ENCODE results near the gene FAM181A.

Gene FAM181A

DNA sequence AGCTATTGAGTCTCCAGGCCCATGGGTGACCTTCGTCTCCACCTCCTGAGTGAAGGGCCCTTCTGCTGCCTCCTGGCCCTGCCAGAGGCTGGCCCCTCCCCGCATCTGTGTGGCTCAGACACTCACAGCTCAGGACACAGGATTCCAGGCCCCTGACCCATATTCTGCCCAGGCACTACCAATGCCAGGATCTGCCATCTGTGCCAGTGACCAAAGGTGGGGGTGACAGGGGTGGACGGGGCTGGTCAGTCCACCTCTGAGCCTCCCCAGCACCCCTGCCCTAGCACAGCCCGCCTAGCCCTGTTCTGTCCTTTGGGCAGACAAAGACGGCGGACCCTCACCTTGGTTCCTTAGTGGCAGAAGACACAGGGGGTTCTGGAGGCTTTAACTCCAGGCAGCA, 46.5 kb downstream of the FAM181A start:
- TF ChIP-seq, protein P1, sequence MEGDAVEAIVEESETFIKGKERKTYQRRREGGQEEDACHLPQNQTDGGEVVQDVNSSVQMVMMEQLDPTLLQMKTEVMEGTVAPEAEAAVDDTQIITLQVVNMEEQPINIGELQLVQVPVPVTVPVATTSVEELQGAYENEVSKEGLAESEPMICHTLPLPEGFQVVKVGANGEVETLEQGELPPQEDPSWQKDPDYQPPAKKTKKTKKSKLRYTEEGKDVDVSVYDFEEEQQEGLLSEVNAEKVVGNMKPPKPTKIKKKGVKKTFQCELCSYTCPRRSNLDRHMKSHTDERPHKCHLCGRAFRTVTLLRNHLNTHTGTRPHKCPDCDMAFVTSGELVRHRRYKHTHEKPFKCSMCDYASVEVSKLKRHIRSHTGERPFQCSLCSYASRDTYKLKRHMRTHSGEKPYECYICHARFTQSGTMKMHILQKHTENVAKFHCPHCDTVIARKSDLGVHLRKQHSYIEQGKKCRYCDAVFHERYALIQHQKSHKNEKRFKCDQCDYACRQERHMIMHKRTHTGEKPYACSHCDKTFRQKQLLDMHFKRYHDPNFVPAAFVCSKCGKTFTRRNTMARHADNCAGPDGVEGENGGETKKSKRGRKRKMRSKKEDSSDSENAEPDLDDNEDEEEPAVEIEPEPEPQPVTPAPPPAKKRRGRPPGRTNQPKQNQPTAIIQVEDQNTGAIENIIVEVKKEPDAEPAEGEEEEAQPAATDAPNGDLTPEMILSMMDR (IDR thresholded peaks at IDR 0.05; ENCODE audit: low read depth, low read length): no peak
- DNase-seq (ENCODE audit: low read depth in 2 of 2): no peak
- H3K4me3 ChIP-seq (replicated peaks in 1 of 2; ENCODE audit: low read depth in 2 of 2, low read length in 2 of 2): no peak overlapping the region

DNA sequence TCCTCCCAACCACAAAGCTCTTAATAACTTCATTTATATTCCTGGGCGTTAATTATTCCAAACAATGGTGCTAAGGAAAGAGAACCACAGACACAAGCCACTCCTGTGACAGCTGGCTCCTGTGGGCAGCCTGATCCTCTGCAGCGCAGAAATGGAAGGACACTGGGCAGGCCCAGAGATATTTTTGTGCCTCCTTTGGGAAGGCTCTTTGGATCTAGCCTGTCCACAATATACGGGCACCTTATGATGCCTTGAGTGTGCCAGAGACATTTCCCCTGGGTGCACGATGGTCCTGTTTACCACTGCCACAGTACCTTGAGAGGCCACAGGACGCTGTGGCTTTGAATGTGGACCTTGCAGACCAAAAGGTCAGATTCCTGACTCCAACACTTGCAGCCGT, 47.2 kb downstream of the FAM181A start:
- TF ChIP-seq, protein P1 (IDR thresholded peaks at IDR 0.05; ENCODE audit: low read depth, low read length): no peak
- DNase-seq (ENCODE audit: low read depth in 2 of 2): no peak
- no peak overlapping the region for H3K4me3 ChIP-seq (replicated peaks in 1 of 2; ENCODE audit: low read depth in 2 of 2, low read length in 2 of 2)

DNA sequence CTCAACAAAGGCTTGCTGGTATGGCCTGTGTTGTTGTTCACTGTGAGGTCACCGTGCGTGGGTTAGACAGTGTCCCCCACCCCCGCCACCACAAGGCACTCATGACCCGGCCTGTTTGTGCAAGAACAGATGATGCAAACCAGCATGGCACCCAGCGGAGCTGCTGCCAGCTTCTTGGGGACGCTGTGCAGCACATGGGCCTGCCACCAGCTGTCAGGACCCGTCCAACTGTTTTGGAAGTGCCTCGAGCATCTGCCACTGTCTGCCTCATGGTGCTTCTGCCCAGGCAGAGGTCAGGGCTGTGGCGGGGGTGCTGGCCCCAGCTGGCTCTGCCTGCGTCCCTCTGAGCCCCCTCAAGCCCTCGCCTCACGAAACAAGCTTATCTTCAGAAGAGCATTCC, 47.7 kb downstream of the FAM181A start:
- DNase-seq (ENCODE audit: low read depth in 2 of 2): no peak
- TF ChIP-seq, protein P1 (IDR thresholded peaks at IDR 0.05; ENCODE audit: low read depth, low read length): no peak
- H3K4me3 ChIP-seq (replicated peaks in 1 of 2; ENCODE audit: low read depth in 2 of 2, low read length in 2 of 2): no peak overlapping the region

DNA sequence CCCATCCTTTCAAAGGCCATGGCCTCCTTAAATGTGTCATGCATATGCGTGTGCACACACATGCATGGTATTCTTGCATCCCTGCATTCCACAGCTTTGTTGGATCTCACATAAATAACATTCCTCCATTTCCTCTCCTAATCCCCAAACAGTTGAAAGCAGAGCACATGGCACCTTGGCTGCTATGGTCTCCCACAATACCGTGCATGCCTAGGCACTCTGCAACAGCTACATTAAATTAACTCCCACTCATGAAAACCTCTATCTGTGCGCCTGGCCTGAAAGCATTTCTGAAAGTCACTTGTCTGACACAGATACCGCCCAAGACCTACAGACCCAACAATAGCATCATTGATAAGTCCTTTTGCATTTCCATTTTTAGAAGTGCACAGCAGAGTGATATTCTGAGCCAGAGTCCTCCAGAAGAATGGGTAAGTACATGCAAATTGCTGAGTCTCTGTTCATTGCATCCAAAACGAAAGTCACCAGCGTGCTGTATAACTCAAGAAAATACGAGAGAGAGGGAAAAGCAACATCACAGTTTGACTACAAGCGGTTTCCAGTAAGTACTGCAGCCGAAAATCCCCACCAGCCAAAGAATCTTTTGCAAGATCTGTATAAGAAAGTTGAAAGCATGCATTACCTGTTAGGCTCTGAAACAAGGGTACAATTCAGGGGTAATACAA, 48.8 kb downstream of the FAM181A start:
- TF ChIP-seq, protein P1 (IDR thresholded peaks at IDR 0.05; ENCODE audit: low read depth, low read length): no peak

DNA sequence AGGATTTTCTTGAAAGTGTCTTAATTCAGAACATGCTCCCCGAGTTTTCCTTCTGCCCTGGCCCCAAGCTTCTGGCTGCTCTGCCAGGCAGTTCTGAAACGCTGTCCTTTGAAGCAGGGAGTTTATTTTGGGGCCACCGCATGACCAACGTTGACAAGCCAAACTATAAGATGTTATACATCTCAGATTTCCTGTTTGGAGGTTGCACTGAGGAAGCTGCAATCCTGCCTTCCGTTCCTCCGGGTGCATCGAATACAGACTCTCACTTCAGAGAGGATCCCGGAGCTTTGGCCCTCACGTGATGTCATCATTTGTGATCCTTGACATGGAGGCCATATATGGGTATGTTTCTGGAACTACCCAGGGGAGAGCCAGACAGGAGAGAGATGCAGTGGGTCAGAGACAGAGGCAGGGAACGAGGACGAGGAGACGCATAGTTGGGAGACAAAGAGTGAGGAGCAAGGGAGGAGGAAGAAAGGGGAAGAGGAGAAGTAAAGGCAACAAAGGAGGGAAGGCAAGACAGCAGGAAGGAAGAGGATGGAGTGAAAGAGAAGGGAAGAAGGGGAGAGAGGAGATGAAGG, 49.4 kb downstream of the FAM181A start, which contains the start of gene ASB2:
ASB2 (minus strand) TSS at position 94 of the 581 bp plus-strand sequence. CDS start 12,031 bp downstream, outside the sequence.
- H3K4me3 ChIP-seq (replicated peaks in 1 of 2; ENCODE audit: low read depth in 2 of 2, low read length in 2 of 2): no peak within 1 kb of the TSS
- TF ChIP-seq, protein P1 (IDR thresholded peaks at IDR 0.05; ENCODE audit: low read depth, low read length): no peak
- peak in 1 of 2 donors; percentile 16 for DNase-seq (ENCODE audit: low read depth in 2 of 2)

More for the DNA sequence above, 48.8 kb downstream of the FAM181A start:
- peak in 1 of 2 donors; percentile 25 for DNase-seq (ENCODE audit: low read depth in 2 of 2)
- no peak overlapping the region for H3K4me3 ChIP-seq (replicated peaks in 1 of 2; ENCODE audit: low read depth in 2 of 2, low read length in 2 of 2)

DNA sequence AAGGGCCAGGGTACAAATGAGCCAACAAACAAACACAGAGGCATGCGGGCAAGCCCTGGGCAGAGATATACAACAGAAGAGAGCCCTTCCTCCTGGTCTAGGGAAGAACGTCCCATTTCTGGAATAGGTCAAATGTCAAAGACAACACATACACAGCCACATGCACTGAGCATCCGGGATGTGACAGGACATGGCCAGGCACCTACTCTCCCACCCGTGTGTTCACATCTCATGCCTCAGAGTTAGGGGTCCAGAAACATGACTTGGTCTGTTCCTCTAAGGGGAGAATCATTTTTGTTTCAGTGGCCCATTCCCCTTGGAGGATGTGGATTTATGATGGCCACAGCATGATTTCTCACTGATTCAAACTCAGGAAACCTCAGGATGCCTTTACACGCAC, 50.0 kb downstream of the FAM181A start:
- DNase-seq (ENCODE audit: low read depth in 2 of 2): no peak
- TF ChIP-seq, protein P1 (IDR thresholded peaks at IDR 0.05; ENCODE audit: low read depth, low read length): no peak
- no peak overlapping the region for H3K4me3 ChIP-seq (replicated peaks in 1 of 2; ENCODE audit: low read depth in 2 of 2, low read length in 2 of 2)
